Mesenchymal stem cell (in vitro differentiated cells and primary cell): ENCODE results near the gene THEM4.

Experiments used
- DNase-seq: peaks from one replicate; pipeline ENCODE4 v3.0.0-alpha.2; 2013
- H2AFZ ChIP-seq: one replicate; pipeline ENCODE4 v1.6.1; 2013; ENCODE audit warnings: low read depth, mild to moderate bottlenecking, control low read depth, inconsistent platforms, low read length, moderate library complexity
- H2AK5ac ChIP-seq: 2 replicates; pipeline ENCODE4 v1.6.1; 2013; ENCODE audit warnings: low read length, moderate library complexity, mild to moderate bottlenecking, inconsistent platforms; ENCODE audit not compliant: severe bottlenecking
- H2BK120ac ChIP-seq: one replicate; pipeline ENCODE4 v1.6.1; 2013; ENCODE audit warnings: low read depth, mild to moderate bottlenecking, inconsistent platforms, low read length, moderate library complexity
- H2BK12ac ChIP-seq, 2 experiments: one replicate each; pipeline ENCODE4 v1.6.1; 2013; ENCODE audit warnings: inconsistent platforms in 2 of 2, low read length in 2 of 2, mild to moderate bottlenecking in 2 of 2, moderate library complexity in 2 of 2, control low read depth in 1 of 2
- H2BK15ac ChIP-seq: one replicate; pipeline ENCODE4 v1.6.1; 2013; ENCODE audit warnings: mild to moderate bottlenecking, low read depth, inconsistent platforms; ENCODE audit not compliant: poor library complexity, severe bottlenecking
- H2BK5ac ChIP-seq: 2 replicates; pipeline ENCODE4 v1.6.1; 2013; ENCODE audit warnings: low read depth, mild to moderate bottlenecking, low read length, control low read depth, inconsistent platforms; ENCODE audit not compliant: poor library complexity, severe bottlenecking
- H3K14ac ChIP-seq, 2 experiments: one replicate each; pipeline ENCODE4 v1.6.1; 2013; ENCODE audit warnings: inconsistent platforms in 2 of 2, low read length in 2 of 2, control low read depth in 1 of 2, mild to moderate bottlenecking in 1 of 2, moderate library complexity in 1 of 2
- H3K18ac ChIP-seq, 2 experiments: one replicate each; pipeline ENCODE4 v1.6.1; 2013; ENCODE audit warnings: inconsistent platforms in 2 of 2, low read length in 2 of 2, control low read depth in 1 of 2, low read depth in 1 of 2, mild to moderate bottlenecking in 1 of 2
- H3K23ac ChIP-seq, 2 experiments: one replicate each; pipeline ENCODE4 v1.6.1; 2013; ENCODE audit warnings: inconsistent platforms in 2 of 2, low read length in 2 of 2, mild to moderate bottlenecking in 2 of 2, moderate library complexity in 2 of 2, control low read depth in 1 of 2
- H3K27ac ChIP-seq: 2 replicates; pipeline ENCODE4 v1.5.1; 2013; ENCODE audit warnings: mild to moderate bottlenecking, moderate library complexity, low read length, control low read depth, inconsistent platforms; ENCODE audit not compliant: poor library complexity, severe bottlenecking
- H3K27me3 ChIP-seq, 2 experiments: 2 replicates each; pipeline versions ENCODE4 v1.6.1 to v1.7.0; 2013; ENCODE audit warnings: low read length in 2 of 2, mild to moderate bottlenecking in 2 of 2, moderate library complexity in 2 of 2, control low read depth in 1 of 2, inconsistent platforms in 1 of 2; ENCODE audit not compliant: control insufficient read depth in 1 of 2, insufficient read depth in 1 of 2
- H3K36me3 ChIP-seq, 2 experiments: 2 replicates each; pipeline versions ENCODE4 v1.6.1 to v1.7.0; 2013; ENCODE audit warnings: low read length in 2 of 2, control low read depth in 1 of 2, inconsistent platforms in 1 of 2, low read depth in 1 of 2, mild to moderate bottlenecking in 1 of 2; ENCODE audit not compliant: insufficient read depth in 2 of 2, control insufficient read depth in 1 of 2
- H3K4ac ChIP-seq, 2 experiments: one replicate each; pipeline ENCODE4 v1.6.1; 2013; ENCODE audit warnings: inconsistent platforms in 2 of 2, low read length in 2 of 2, mild to moderate bottlenecking in 2 of 2, moderate library complexity in 2 of 2, control low read depth in 1 of 2, low read depth in 1 of 2
- H3K4me1 ChIP-seq: 2 replicates; pipeline ENCODE4 v1.6.1; 2013; ENCODE audit warnings: low read depth, low read length, control low read depth; ENCODE audit not compliant: control insufficient read depth, insufficient read depth
- H3K4me2 ChIP-seq: 2 replicates; pipeline ENCODE4 v1.6.1; 2013; ENCODE audit warnings: low read length, mild to moderate bottlenecking, inconsistent platforms; ENCODE audit not compliant: poor library complexity, severe bottlenecking
- H3K4me3 ChIP-seq, 2 experiments: 2 replicates each; pipeline versions ENCODE4 v1.5.1 to v1.7.0; 2013; ENCODE audit warnings: low read length in 2 of 2, mild to moderate bottlenecking in 2 of 2, control low read depth in 1 of 2, low read depth in 1 of 2; ENCODE audit not compliant: insufficient read depth in 1 of 2
- H3K79me1 ChIP-seq: replicated peaks from 2 replicates; pipeline ENCODE4 v1.6.1; 2013; ENCODE audit warnings: mild to moderate bottlenecking, control low read depth, low read length, inconsistent platforms; ENCODE audit not compliant: poor library complexity, severe bottlenecking
- H3K9ac ChIP-seq: 2 replicates; pipeline ENCODE4 v1.7.0; 2013; ENCODE audit warnings: mild to moderate bottlenecking, low read length, moderate library complexity
- H3K9me3 ChIP-seq: 2 replicates; pipeline ENCODE4 v1.7.0; 2013; ENCODE audit warnings: mild to moderate bottlenecking, low read length; ENCODE audit not compliant: control insufficient read depth
- H4K8ac ChIP-seq: one replicate; pipeline ENCODE4 v1.6.1; 2013; ENCODE audit warnings: inconsistent platforms, mild to moderate bottlenecking, low read length, moderate library complexity
- H4K91ac ChIP-seq: one replicate; pipeline ENCODE4 v1.6.1; 2013; ENCODE audit warnings: mild to moderate bottlenecking, low read length, inconsistent platforms
- WGBS: methylation state at CpG from one replicate; pipeline ENCODE4 v1.1.7; 2013; ENCODE audit warnings: mixed read lengths; 5-methylcytosine and 5-hydroxymethylcytosine counted together

The THEM4 gene

GRCh38 chr1:151944126-151944856 lies 35.0 kb upstream of the THEM4 start:
- Histone ChIP-seq H2AFZ (no peak overlapping the region), H2BK120ac (no peak overlapping the region), H3K36me3 (no peaks in the 10 kb centered on the region), H3K9ac (peak overlapping the region; percentile 87), H3K18ac (peak overlapping the region in 1 of 2 experiments; percentile 2), H2BK12ac (no peak overlapping the region), H4K8ac (no peak overlapping the region), H3K4ac (no peak overlapping the region), H2BK5ac (no peak overlapping the region), H2AK5ac (peak overlapping the region; percentile 7), H3K9me3 (no peaks in the 10 kb centered on the region), H4K91ac (no peak overlapping the region), H3K4me3 (peak overlapping the region in 1 of 2 experiments; percentile 21), H3K14ac (no peak overlapping the region), H3K79me1 (no peaks in the 10 kb centered on the region), H3K27me3 (no peaks in the 10 kb centered on the region), H3K23ac (no peak overlapping the region), H3K27ac (peak overlapping the region; percentile 46), H3K4me2 (no peak overlapping the region), H3K4me1 (peaks cover 10% of the 10 kb centered on the region), H2BK15ac (peak overlapping the region; percentile 30)
- peak; percentile 33 for DNase-seq
- 84% methylated on average over 7 of the region's 7 CpGs for WGBS

GRCh38 chr1:151943591-151943990 lies 34.3 kb upstream of the THEM4 start:
- no peak overlapping the region for H2BK15ac ChIP-seq
- DNase-seq = no peak
- H3K36me3 ChIP-seq = no peaks in the 10 kb centered on the region
- H2BK120ac ChIP-seq = no peak overlapping the region
- H3K4ac ChIP-seq = no peak overlapping the region
- H2BK12ac ChIP-seq = no peak overlapping the region
- peak overlapping the region; percentile 87 for H3K9ac ChIP-seq
- H3K9me3 ChIP-seq = no peaks in the 10 kb centered on the region
- peak overlapping the region; percentile 87 for H3K27ac ChIP-seq
- H3K4me2 ChIP-seq = peak overlapping the region; percentile 4
- peak overlapping the region; percentile 83 for H2AK5ac ChIP-seq
- no peak overlapping the region for H4K8ac ChIP-seq
- no peak overlapping the region for H3K18ac ChIP-seq
- no peak overlapping the region for H2AFZ ChIP-seq
- peak overlapping the region; percentile 79 for H2BK5ac ChIP-seq
- no peak overlapping the region for H4K91ac ChIP-seq
- no peaks in the 10 kb centered on the region for H3K27me3 ChIP-seq
- no peak overlapping the region for H3K23ac ChIP-seq
- no peak overlapping the region for H3K4me3 ChIP-seq
- peaks cover 10% of the 10 kb centered on the region for H3K4me1 ChIP-seq
- H3K14ac ChIP-seq = no peak overlapping the region
- H3K79me1 ChIP-seq = no peaks in the 10 kb centered on the region
- WGBS = no CpG with 5 or more reads among the region's 1 CpG

GRCh38 chr1:151942882-151943281 lies 33.6 kb upstream of the THEM4 start:
- Histone ChIP-seq H3K4me1 (peaks cover 10% of the 10 kb centered on the region), H2BK5ac (no peak overlapping the region), H2BK120ac (no peak overlapping the region), H2BK12ac (no peak overlapping the region), H3K9ac (peak overlapping the region; percentile 0), H3K36me3 (no peaks in the 10 kb centered on the region), H3K4me3 (no peak overlapping the region), H3K9me3 (no peaks in the 10 kb centered on the region), H3K4me2 (no peak overlapping the region), H3K27ac (peak overlapping the region; percentile 46), H2AFZ (no peak overlapping the region), H3K27me3 (no peaks in the 10 kb centered on the region), H4K91ac (no peak overlapping the region), H3K14ac (no peak overlapping the region), H3K4ac (no peak overlapping the region), H4K8ac (no peak overlapping the region), H3K18ac (no peak overlapping the region), H2AK5ac (no peak overlapping the region), H2BK15ac (no peak overlapping the region), H3K23ac (no peak overlapping the region), H3K79me1 (no peaks in the 10 kb centered on the region)
- whole genome bisulfite sequencing = 100% methylated on average over 1 of the region's 1 CpG
- peak; percentile 38 for DNase-seq

- H3K4ac ChIP-seq = no peak overlapping the region
- no peak overlapping the region for H2BK120ac ChIP-seq
- no peak overlapping the region for H3K18ac ChIP-seq
- H3K23ac ChIP-seq = no peak overlapping the region
- H3K9me3 ChIP-seq = no peaks in the 10 kb centered on the region
- H4K91ac ChIP-seq = no peak overlapping the region
- H3K4me3 ChIP-seq = no peak overlapping the region
- no peaks in the 10 kb centered on the region for H3K27me3 ChIP-seq
- no peak overlapping the region for H2BK15ac ChIP-seq
- H3K36me3 ChIP-seq = no peaks in the 10 kb centered on the region
- 78% methylated on average over 1 of the region's 1 CpG for WGBS
- H3K9ac ChIP-seq = peak overlapping the region; percentile 88
- no peak overlapping the region for H4K8ac ChIP-seq
- peaks cover 12% of the 10 kb centered on the region for H3K4me1 ChIP-seq
- H3K79me1 ChIP-seq = no peaks in the 10 kb centered on the region
- no peak overlapping the region for H3K4me2 ChIP-seq
- H3K27ac ChIP-seq = no peak overlapping the region
- H2BK5ac ChIP-seq = no peak overlapping the region
- no peak overlapping the region for H3K14ac ChIP-seq
- no peak overlapping the region for H2AK5ac ChIP-seq
- no peak overlapping the region for H2AFZ ChIP-seq
- no peak for DNase-seq
- H2BK12ac ChIP-seq = no peak overlapping the region
These were observed 31.2 kb upstream of the THEM4 start for GRCh38 chr1:151940541-151940940.
